Dendritic cell treated with granulocyte-macrophage colony-stimulating factor and Interleukin-4, amounts not matched to agents 40 ng/mL and 50 ng/mL, for 4 days (primary cell): ENCODE data around the gene MTX1.
"Not testable (repeated sequence)": the region's sequence is repeated elsewhere in the genome, so short reads cannot be mapped to it uniquely, and the experiment has no call there.

ENCODE experiments used
- H3K27ac Mint-ChIP-seq: one replicate; pipeline ENCODE4 v1.8.0; 2022; ENCODE audit warnings: mild to moderate bottlenecking, mixed read lengths
- H3K27me3 Mint-ChIP-seq: one replicate; pipeline ENCODE4 v1.8.0; 2022; ENCODE audit warnings: mild to moderate bottlenecking, mixed read lengths
- H3K36me3 Mint-ChIP-seq: one replicate; pipeline ENCODE4 v1.8.0; 2022; ENCODE audit warnings: low read depth, mixed read lengths
- H3K4me1 Mint-ChIP-seq: one replicate; pipeline ENCODE4 v1.8.0; 2022; ENCODE audit warnings: low read depth, mixed read lengths
- H3K4me3 Mint-ChIP-seq: one replicate; pipeline ENCODE4 v1.8.0; 2022; ENCODE audit warnings: mild to moderate bottlenecking, moderate library complexity, mixed read lengths
- H3K9me3 Mint-ChIP-seq: one replicate; pipeline ENCODE4 v1.8.0; 2022; ENCODE audit warnings: mixed read lengths
- intact Hi-C: fragments of 100-400 bp; cut with micrococcal nuclease; formaldehyde crosslinking; loops from one replicate; pipeline ENCODE4 v1.15.0; 2022

MTX1 gene

DNA sequence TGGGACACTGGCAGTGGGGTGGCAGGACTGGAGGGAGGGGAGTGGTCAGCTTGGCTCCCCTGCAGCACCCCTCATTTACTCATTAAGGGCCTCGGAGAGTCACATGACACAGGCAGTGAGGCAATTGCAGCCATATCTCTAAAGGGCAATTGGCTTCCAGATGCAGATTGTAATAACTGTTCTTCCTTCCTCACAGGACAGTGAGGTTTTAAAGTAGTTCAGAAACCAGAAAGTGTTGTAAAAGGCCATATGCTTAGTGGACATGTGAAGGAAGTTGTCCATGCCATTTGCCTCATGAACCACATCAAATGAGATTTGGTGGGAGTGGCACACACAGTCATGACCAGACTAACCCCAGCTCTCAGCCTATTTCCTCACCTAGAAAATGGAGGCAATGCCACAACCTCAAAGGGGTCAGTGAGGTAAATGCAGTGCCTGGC lies 11.1 kb downstream of the MTX1 start:
- H3K4me3 Mint-ChIP-seq: no peak overlapping the region
- H3K4me1 Mint-ChIP-seq: peaks cover 67% of the 10 kb centered on the region
- no peaks in the 10 kb centered on the region for H3K27me3 Mint-ChIP-seq
- intact Hi-C loops: no loop called here
- no peaks in the 10 kb centered on the region for H3K9me3 Mint-ChIP-seq
- H3K36me3 Mint-ChIP-seq: peaks cover 12% of the 10 kb centered on the region
- H3K27ac Mint-ChIP-seq: peak overlapping the region; percentile 77

DNA sequence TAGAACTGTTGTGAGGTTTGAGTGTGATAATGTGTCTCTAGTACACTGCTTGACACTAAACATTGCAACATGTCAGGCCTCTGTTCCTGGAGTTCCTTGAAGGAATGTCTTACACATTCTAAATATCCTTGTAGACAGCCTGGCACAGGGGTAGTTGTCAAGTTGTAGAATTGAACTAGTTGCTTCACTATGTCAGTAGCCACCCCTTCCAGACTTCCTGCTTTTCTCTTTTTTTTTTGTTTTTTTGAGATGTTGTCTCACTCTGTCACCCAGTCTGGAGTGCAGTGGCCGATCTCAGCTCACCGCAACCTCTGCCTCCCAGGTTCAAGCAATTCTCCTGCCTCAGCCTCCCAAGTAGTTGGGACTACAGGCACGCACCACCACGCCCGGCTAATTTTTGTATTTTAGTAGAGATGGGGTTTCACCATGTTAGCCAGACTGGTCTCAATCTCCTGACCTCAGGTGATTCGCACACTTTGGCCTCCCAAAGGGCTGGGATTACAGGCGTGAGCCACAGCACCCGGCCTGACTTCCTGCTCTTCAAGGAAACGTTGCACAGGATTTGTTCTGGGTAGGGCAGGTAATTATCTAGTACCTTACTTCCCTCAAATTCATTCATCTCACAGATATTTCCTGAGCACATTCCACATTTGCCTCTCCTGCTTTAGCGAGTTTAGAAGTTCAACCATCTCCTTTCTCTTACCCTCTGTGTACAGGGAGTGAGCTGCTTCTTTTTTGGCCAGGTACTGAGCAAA lies 11.9 kb downstream of the MTX1 start:
- H3K4me3 Mint-ChIP-seq, H3K9me3 Mint-ChIP-seq, intact Hi-C loops, H3K36me3 Mint-ChIP-seq, H3K27me3 Mint-ChIP-seq: not testable (repeated sequence)
- Mint-ChIP-seq H3K4me1 (peaks cover 67% of the 10 kb centered on the region), H3K27ac (peak overlapping the region; percentile 77)

DNA sequence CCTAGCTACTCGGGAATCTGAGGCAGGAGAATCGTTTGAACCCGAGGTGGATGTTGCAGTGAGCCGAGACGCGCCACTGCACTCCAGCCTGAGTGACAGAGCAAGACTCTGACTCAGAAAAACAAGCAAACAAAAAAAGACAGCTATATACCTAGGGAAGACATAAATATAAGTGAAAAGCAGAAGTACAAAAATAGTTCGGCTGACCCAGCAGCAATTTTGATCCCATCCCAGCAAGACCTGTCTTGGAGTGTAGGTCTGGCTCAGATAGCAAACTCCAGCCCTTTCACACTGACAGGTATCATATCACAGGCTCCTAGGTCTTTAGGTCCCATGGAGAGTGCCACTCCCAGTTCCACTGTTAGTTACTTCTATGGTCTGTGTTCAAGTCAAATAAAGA lies 14.6 kb downstream of the MTX1 start:
- peaks cover 79% of the 10 kb centered on the region for H3K4me1 Mint-ChIP-seq
- intact Hi-C loops: no loop called here
- no peaks in the 10 kb centered on the region for H3K36me3 Mint-ChIP-seq
- H3K27ac Mint-ChIP-seq: peak overlapping the region; percentile 72
- H3K4me3 Mint-ChIP-seq: no peak overlapping the region
- H3K9me3 Mint-ChIP-seq: no peaks in the 10 kb centered on the region
- no peaks in the 10 kb centered on the region for H3K27me3 Mint-ChIP-seq

DNA sequence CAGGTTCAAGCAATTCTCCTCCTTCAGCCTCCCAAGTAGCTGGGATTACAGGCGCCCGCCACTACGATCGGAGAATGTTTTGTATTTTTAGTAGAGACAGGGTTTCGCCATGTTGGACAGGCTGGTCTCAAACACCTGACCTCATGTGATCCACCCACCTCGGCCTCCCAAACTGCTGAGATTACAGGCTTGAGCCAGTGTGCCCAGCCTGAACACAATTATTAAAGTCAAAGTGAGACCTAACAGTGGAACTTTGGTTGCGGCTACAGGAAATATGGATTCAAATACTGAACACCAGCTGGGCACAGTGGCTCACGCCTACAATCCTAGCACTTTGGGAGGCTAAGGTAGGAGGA lies 16.9 kb downstream of the MTX1 start:
- not testable (repeated sequence) for H3K9me3 Mint-ChIP-seq, H3K27me3 Mint-ChIP-seq, H3K36me3 Mint-ChIP-seq, H3K4me3 Mint-ChIP-seq
- intact Hi-C loops: loop anchor here (5.0 kb wide), 1 partner anchor 48 kb away; no protein-coding TSS in a partner anchor
- peaks cover 57% of the 10 kb centered on the region for H3K4me1 Mint-ChIP-seq
- peak overlapping the region; percentile 93 for H3K27ac Mint-ChIP-seq

DNA sequence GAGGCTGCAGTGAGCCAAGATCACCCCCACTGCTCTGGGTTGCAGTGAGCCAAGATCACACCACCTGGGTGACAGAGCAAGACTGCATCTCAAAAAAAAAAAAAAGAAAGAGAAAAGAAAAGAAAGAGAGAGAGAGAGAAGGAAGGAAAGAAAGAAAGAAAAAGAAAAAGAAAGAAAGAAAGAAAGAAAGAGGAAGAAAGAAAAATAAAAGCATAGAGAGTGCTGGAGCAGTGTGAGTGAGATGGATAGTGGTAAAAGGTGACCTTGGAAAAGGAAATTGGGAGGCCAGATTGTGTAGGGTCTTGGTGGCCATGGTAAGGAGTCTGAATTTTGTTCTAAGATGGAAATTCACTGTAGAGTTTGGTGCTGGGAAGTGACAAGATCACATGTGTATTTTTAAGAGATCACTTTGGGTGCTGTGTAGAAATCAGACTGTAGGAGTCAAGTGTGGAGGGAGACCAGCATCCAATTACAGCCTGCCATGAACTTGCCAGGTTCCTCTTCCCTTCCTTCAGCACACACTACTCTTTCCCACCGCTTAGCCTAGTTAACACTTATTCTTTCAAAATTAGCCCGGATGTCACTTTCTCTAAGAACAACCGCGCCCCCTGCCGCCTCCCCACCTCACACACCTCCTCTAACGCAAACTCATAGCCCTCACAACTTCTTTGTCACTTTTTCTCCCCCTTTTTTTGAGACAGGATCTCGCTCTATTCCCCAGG lies 17.9 kb downstream of the MTX1 start:
- intact Hi-C loops: loop anchor here (2.0 to 5.0 kb wide), 2 partner anchors 18 to 49 kb away; partner anchors contain the start of gene MTX1
- H3K27ac Mint-ChIP-seq: peak overlapping the region; percentile 93
- H3K36me3 Mint-ChIP-seq: no peaks in the 10 kb centered on the region
- peaks cover 51% of the 10 kb centered on the region for H3K4me1 Mint-ChIP-seq
- H3K4me3 Mint-ChIP-seq: peak overlapping the region; percentile 77
- H3K9me3 Mint-ChIP-seq: no peaks in the 10 kb centered on the region
- peaks cover 3% of the 10 kb centered on the region for H3K27me3 Mint-ChIP-seq

DNA sequence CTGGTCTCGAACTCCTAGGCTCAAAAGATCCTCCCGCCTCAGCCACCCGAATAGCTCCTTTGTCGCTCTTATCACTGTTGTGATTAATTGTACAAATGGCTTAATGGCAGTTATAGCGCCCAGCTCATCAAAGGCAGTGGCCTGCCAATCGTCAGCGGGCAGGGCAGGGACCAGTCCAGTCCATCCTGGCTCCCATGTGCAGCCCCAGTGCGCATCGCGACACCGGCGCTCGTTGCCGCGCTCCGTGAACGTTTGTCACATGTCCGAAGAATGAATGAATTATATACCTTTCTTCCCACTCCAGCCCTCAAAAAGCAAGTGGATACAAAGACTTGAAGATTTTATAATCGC lies 18.4 kb downstream of the MTX1 start:
- intact Hi-C loops: loop anchor here (2.0 to 5.0 kb wide), 2 partner anchors 18 to 50 kb away; partner anchors contain the start of gene MTX1
- Mint-ChIP-seq H3K27ac (peak overlapping the region; percentile 93), H3K9me3 (no peaks in the 10 kb centered on the region), H3K27me3 (peaks cover 3% of the 10 kb centered on the region), H3K4me3 (peak overlapping the region; percentile 77), H3K4me1 (peaks cover 48% of the 10 kb centered on the region), H3K36me3 (no peaks in the 10 kb centered on the region)

DNA sequence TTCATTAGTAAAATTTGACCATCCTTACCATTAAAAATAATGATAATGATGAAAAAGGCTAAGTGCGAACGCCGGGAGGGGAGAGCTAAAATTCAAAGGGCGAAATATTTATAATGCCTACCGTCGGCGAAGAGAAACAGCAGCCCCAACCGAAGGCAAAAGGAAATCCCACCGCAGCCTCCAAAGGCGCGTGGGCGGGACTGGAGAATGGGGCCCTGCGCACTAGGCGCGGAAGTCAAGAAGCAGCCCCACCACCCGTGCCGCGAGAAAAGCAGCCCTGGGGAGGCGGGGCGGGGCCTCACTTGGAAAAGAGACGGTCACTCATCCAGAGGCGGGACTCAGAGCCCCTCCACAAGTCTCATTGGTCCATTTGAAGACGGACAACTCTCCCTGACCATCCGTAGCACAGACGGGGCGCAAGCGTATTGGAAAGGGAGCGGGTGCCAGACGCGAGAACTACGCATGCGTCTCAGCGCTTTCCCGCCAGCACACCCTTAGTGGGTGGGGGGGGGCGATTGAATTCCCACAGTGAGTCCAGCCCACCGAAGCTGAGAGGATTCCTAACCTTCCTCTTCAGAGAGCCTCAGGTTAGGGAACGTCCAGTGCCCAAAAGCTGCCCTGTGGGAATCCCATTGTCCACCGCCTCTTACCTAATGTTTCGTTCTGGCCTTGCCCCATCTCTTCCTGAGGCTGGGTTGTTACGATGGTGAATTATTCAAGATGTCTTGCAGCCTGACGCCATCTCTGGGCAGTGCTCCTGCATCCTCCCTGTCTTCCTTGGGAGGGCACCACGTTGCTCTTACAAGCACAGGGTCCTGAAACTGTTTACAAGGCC lies 19.0 kb downstream of the MTX1 start:
- Mint-ChIP-seq H3K4me1 (peaks cover 42% of the 10 kb centered on the region), H3K4me3 (peak overlapping the region; percentile 77), H3K36me3 (no peaks in the 10 kb centered on the region), H3K27me3 (peaks cover 3% of the 10 kb centered on the region), H3K9me3 (no peaks in the 10 kb centered on the region), H3K27ac (peak overlapping the region; percentile 93)
- intact Hi-C loops: loop anchor here (2.0 to 5.0 kb wide), 2 partner anchors 19 to 50 kb away; partner anchors contain the start of gene MTX1

DNA sequence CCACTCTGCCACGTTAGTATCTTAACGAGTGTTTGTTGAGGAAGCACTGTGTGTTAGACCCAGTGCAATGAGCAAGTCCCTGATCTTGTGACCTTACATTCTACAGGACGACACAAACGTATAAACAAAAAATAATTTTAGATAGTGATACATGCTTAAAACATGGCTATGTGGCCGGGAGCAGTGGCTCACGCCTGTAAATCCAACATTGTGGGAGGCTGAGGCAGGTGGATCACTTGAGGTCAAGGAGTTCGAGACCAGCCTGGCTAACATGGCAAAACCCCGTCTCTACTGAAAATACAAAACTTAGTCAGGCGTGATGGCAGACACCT lies 19.6 kb downstream of the MTX1 start:
- H3K9me3 Mint-ChIP-seq: no peaks in the 10 kb centered on the region
- H3K4me1 Mint-ChIP-seq: peaks cover 37% of the 10 kb centered on the region
- H3K27me3 Mint-ChIP-seq: peaks cover 3% of the 10 kb centered on the region
- intact Hi-C loops: loop anchor here (5.0 kb wide), 1 partner anchor 51 kb away; no protein-coding TSS in a partner anchor
- peak overlapping the region; percentile 77 for H3K4me3 Mint-ChIP-seq
- peak overlapping the region; percentile 93 for H3K27ac Mint-ChIP-seq
- no peaks in the 10 kb centered on the region for H3K36me3 Mint-ChIP-seq

DNA sequence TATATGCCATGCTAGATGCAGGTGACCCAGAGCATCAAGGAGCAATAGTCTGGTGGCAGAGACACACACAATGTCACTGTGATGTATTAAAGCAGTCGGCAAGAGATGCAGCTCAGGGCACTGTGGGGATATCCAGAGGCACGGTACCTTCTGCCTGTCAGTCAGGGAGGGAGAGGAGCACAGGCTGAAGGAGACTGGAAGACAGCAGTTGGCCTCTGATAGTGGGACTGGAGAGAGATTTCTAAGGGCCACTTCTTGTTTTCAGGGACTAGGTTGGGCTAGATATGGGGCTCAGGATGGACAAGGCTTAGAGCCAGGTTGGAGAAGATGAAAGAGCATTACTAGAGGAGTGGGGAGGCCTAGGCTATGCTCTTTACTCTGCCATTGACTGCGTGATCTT lies 22.8 kb downstream of the MTX1 start:
- H3K27ac Mint-ChIP-seq, H3K4me1 Mint-ChIP-seq, H3K9me3 Mint-ChIP-seq, H3K27me3 Mint-ChIP-seq, intact Hi-C loops, H3K4me3 Mint-ChIP-seq: not testable (repeated sequence)
- peaks cover 11% of the 10 kb centered on the region for H3K36me3 Mint-ChIP-seq

DNA sequence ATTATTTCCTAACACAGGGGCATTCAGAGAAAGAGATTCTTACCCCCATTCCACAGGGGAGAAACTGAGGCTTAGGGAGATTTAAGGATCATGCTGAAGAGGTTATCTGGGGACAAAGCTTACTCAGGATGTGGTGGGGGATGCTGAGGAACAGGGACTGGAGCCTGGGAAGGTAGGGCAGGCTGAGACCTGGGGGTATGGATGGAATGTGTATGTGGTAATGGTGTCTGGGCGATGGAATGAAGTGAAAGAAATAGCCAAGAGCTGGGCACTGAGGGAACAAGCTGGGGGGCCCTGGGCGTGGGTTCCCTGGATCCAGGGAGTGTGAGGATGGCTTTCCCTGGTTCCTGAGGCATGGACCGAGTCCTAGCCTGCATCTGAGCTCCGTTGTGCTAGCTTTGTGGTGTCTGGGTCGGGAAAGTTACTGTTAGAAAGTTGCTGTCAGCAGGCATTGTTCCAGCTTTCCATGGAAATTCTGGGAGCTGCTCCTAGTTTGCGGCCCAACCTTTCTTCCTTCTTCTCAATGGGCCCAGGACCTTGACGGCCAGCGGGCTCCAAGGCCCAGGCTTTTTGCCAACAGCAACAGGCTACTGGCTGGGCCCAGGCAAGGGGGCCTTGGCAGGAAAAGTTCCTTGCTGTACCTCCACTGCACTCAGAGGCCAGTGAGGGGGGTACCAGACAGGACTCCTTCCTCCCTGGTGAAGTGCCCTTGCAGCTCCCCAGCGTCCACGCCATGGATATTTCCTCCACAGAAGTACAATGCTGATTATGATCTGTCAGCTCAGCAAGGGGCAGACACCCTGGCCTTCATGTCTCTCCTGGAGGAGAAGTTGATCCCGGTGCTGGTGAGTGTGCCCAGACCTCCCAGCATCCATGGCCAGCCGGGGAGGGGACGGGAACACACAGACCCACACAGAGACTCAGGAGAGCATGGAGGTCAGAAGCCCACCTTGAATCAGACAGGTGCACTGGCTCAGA lies 23.8 kb downstream of the MTX1 start:
- H3K9me3 Mint-ChIP-seq, H3K27me3 Mint-ChIP-seq, H3K4me1 Mint-ChIP-seq, intact Hi-C loops, H3K4me3 Mint-ChIP-seq, H3K27ac Mint-ChIP-seq: not testable (repeated sequence)
- H3K36me3 Mint-ChIP-seq: peaks cover 21% of the 10 kb centered on the region

DNA sequence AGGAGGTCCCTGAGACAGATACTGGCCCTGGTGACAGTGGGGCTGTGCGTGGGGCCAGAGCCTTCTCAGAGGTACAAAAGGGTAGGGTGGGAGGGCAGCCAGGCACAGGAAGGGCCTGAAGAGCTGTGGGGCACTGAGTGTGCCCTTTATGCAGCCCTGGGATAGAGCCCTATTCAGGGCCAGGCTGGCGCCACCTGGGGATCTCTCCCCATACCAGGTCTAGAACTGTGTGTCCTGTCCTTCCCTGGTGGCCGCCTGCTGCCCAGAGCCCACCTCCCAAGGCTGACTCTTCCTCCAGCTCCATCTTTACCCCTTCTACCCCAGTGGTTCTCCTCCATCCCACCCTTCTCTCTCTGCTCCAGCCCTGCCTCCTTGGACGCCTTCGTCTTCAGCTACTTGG lies 25.0 kb downstream of the MTX1 start:
- H3K9me3 Mint-ChIP-seq, H3K4me1 Mint-ChIP-seq, H3K27me3 Mint-ChIP-seq, H3K4me3 Mint-ChIP-seq, intact Hi-C loops, H3K27ac Mint-ChIP-seq: not testable (repeated sequence)
- peaks cover 33% of the 10 kb centered on the region for H3K36me3 Mint-ChIP-seq

DNA sequence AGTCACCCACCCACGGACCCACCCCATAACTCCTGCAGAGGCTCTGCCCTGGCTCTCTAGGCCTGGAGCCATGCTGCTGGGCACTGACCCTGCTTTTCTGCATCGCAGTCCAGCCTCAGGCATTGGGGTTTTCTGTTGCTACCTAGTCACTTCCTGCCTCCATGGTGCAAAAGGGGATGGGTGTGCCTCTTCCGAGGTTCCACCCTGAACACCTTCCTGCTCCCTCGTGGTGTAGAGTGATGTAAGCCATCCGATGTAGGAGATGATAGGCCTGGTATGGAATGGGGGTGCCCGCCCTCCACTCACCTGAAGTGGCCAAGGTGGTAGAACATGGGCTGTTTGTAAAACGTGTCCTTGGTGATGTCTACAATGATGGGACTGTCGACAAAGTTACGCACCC lies 26.9 kb downstream of the MTX1 start:
- intact Hi-C loops, H3K27ac Mint-ChIP-seq, H3K27me3 Mint-ChIP-seq, H3K9me3 Mint-ChIP-seq, H3K4me3 Mint-ChIP-seq: not testable (repeated sequence)
- Mint-ChIP-seq H3K36me3 (peaks cover 48% of the 10 kb centered on the region), H3K4me1 (peaks cover 20% of the 10 kb centered on the region)

DNA sequence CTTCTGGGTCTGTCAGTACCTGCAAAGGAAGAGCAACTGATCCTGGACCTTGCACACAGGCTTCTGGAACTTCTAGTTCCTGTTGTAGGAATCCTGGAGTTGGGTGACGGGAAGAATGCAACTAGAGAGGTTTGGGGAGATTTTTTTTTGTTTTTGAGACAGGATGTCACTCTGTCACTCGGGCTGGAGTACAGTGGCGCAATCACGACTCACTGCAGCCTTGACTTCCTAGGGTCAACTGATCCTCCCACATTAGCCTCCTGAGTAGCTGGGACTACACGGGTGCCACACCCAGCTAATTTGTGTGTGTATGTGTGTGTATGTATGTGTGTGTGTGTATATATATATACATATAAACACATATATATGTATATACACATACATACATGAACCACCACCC lies 28.0 kb downstream of the MTX1 start:
- Mint-ChIP-seq H3K27ac (no peak overlapping the region), H3K36me3 (peaks cover 48% of the 10 kb centered on the region), H3K4me3 (no peak overlapping the region), H3K9me3 (no peaks in the 10 kb centered on the region), H3K4me1 (peaks cover 30% of the 10 kb centered on the region), H3K27me3 (no peaks in the 10 kb centered on the region)
- intact Hi-C loops: no loop called here
